Right renal cortex interstitium (tissue), 3 donors: ENCODE data around the gene TACR2. TPM values are rescaled to one million over a fixed set of nuclear protein-coding genes. Genes with fewer than 3 reads are reported as not detected.

Experiments
- DNase-seq, 3 donors: peaks; one replicate each; pipeline ENCODE4 v3.0.0-alpha.2; 2013; ENCODE audit warnings: low read depth in 3 of 3, low spot score in 2 of 3
- polyA plus RNA-seq, 3 donors: library from polyadenylated mRNA; unstranded; fragments of 120-200 nt; gene quantifications; one replicate each; pipeline ENCODE4 v1.2.1, GENCODE V29; 2013; ENCODE audit not compliant: insufficient read length in 3 of 3

Gene TACR2
- polyA plus RNA-seq, 3 donors: 0.10 to 0.28 (median 0.24) TPM

DNA sequence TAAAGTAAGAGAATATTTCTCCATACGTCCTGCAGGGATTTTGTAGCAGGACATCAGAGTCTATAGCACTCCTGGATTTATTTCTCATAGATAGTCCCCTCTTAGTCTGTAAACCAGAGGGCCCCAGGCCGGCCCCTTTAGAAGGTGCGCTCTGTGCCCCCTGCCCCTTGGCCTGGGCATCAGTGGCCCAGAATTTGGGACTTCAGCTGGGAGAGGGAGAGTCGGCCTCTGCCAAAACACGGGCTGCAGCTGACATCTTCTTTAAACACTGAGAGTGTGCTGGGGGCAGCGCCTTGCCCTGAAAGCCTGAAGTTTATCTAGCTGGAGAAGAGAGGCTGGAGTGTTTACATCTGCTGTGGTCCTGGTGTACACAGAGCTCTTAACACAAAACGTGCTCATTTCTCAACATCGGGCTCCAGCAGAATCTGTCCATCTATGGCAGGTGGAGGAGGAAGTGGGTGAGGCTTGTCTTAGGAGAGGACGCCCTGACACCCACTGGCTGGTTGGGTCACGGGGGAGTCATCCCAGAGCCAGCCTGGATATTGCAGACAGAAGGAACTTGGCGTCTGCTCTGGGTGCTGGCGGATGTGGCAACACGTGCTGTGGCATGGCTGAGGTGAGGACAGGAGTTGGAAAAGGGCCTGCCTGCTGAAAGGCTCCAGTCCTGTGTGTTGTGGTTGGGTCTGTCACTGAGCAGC is 5.0 kb upstream of the TACR2 start:
- no peak for DNase-seq

DNA sequence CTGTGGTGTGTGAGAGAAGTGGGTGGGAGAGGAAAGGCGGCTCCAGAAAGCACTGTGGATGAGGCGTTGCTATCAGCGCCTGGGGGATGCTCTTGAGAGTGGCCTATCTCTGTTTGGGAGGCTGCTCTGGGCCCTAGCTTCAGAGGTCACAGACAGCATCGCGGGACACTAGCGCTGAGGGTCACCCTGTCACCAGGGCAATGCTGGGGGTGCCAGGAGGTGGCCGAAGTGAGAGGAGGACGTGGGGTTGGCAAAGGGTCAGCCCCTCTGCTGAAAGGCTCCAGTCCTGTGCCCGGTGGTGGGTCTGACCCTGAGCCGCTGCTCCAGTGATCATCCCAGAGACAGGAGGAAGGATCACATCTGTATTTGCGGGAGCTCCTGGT is 3.0 kb upstream of the TACR2 start:
- no peak for DNase-seq

DNA sequence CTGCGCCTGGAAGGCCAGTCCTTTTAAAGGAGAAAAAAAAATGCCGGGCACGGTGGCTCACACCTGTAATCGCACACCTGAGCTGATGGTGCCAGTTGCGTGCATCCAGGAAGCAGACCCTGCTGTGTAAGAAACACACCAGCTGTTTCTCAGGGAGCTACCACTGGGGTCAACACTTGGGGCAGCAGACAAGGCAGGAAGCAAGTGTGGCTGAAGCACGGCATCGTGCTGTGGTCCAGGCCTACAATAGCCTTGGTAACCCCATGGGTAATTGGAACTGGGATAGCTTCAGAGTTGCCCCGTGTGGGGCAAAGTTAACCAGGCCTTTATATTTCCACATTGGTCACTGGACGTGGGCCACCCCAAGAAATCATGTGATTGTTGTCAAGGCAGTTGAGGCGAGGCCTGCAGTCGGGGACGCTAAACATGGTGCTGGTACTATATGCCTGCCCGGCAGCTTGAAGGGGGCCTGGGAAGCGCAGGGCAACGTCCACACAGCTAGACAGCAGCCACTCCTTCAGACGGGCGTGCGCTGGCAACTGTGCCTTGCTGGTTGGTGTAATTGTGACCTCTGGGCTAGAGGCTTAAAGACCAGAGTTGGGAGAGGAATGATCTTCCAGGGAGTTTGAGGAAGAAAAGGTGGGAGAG is 2.5 kb upstream of the TACR2 start:
- DNase-seq: no peak

DNA sequence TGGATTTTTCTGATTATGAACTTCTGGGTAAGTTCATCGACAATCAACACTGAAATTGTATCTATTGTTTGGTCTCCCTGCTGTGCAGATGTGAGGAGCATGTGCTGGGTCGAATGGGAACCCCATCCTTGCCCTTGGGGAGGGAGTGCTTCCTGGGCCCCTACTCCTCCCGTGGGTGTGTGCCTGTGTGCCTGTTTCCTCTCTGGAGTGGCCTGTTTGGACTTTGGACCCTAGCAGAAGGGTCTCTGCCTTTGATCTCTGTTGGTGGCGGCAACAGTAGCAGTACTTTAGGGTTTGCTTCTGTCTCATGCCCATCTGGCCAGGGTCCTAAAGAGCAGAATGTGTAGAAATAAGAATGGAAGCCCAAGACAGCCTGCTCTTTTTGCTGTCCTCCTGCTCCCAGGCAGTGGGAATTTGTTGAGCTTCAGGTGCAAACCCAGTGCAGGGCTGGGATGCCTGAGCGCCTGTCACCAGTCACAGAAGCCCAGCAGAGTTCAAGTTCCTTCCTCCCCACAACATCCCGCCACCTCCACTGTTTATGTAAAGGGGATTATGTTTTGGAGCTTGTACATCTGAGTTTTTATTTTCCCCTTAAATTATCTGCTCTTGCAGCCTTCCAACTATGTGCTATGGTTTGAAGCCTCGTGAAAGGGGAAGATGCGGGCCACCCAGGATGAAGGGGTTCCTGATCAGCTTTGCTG is 1.5 kb upstream of the TACR2 start:
- DNase-seq: no peak

DNA sequence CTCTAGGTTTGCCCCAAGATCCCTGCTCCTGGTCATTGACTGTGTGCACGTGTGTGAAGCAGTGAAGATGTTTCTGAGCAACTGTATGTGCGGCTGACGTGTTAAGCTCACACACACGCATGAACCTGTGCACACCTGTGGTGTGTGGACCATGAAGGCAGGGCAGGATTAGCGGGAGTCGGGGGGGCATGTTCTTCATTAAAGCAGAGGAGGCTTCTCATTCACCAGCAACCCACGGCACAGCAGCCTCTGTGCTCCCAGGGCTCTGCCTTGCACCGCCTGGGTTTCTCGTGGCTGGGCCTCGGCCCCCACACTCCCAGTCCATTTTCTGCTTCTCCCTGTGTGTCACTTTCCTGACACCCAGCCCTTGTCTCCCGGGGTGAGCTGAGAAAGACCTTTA is 824 bp upstream of the TACR2 start:
- DNase-seq: no peak

DNA sequence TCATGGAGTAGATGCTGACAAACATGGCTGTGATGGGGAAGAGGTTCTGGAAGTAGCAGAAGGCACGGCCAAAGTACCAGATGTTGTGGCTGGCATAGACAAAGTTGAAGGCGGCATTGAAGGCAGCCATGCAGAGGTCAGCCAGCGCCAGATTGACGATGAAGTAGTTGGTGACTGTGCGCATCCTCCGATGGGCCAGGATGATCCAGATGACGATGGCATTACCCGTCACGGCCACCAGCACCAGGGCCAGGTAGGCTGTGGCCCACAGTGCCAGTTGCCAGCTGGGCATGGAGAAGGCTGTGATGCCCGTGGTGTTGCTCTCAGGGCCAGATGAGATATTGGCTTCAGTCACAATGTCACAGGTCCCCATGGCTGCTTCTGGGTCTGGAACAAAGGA is 767 bp downstream of the TACR2 start:
- no peak for DNase-seq

DNA sequence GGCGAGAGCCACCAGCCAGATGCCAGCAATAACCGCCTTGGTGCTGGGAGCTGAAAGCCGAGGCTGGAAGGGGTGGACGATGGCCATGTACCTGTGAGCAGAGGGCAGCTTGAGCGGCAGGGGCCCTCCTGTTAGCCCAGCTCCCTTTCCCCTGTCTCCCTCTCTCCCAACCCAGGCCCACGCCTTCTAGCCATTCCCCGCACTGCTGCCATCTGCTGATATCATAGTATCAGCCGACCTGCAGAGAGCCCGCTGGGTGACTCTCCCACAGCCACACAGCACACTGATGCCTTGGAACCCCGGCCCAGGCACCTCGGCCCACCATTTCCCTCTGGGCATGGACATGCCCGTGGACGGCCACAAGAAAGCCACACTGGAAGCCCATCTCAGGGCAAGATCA is 1.7 kb downstream of the TACR2 start:
- no peak for DNase-seq

DNA sequence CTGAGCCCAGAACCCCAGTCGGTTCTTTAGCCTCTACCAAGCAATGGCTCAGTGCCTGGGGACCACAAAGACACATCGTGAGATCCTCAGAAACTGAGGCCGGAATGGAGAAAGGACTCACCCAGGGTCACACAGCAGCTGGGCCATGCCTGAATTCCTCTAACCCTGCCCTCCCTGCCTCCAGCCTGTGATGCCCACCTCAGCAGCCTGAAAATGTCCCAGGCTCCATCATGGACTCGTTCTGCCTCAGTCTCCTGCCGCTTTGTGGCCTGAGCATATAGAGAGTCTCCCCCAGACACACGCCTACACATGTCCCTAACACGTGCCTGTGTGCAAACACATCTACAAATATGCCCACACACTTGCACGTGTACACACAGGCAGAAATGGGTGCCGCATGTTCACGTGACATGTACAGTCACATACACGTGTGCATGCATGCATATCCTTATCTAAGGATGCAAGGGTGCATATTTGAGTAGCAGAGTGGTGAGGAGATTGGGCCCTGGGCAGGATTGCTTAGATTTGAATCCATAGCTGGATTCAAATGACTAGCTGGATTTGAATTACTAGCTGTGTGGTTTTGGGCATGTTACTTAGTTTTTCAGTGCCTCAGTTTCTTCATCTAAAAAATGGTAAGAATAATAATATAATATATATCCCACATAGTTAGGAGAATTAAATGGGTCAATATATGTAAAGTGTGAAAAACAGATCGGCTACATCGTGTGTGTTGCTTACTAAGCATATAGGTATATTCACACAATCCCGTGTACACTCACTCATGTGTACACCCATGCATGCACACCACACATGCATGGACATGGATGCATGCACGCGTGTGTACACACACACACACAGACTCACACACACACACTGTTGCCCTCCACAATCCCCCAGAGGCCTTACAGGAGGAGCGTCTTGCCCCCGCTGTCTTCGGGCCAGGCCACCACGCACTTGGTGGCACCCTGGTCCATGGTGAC is 2.4 kb downstream of the TACR2 start:
- DNase-seq: no peak

DNA sequence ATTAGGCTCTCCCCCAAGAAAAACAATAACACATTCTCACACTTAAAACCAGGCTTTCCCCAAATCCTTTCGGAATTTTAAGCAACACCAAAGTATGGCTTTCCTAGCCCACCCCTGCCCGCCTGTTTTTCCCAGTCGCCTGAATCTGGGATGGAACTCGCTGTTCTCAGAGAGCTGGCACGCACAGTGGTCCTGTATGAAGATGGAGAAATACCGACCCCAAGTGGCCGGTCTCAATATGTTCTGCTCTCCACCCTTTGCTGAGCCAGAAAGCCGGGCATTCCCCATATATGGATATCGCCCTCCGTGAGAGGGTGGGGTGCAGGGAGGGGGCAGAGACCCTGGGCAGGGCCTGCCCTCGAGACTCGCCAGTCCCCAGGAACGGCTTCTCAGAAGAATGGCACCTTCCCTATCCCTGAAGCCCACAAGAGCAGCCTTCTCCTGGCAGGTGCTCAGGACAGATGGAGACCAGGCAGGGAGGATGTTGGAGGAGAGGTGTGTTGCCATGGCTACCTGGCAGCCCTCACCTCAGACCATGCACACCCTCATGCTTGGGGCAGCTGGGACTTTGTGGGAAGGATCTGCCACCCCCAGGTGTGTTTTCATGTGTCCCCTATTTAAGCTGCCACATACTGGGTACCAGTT is 3.4 kb downstream of the TACR2 start:
- no peak for DNase-seq

DNA sequence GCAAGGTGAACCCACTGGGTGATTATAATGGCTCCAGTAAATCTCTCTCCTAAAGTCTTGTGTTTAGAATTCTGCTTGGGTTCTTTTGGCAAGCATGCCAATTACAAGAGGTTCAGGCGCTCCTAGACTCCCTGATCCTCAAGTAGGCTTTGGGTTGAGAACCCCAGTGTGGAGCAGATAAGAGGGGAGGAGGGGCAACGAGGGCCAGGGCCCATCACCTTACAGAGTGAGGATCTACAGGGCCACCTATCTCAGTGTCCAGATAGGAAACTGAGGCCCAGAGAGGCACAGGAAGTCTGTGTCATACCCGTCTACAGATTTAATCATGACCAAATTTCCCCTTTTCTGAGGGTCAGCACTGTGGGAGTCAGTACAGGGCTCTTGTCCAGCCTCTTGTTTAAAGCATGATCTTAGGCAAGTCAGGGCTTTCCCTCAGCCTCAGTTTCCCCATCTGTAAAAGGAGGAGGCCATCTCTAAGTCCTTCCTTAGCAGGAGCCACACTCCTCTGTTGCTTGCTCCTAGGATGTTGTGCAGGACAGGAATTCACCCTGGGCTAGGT is 4.4 kb downstream of the TACR2 start:
- DNase-seq: no peak

DNA sequence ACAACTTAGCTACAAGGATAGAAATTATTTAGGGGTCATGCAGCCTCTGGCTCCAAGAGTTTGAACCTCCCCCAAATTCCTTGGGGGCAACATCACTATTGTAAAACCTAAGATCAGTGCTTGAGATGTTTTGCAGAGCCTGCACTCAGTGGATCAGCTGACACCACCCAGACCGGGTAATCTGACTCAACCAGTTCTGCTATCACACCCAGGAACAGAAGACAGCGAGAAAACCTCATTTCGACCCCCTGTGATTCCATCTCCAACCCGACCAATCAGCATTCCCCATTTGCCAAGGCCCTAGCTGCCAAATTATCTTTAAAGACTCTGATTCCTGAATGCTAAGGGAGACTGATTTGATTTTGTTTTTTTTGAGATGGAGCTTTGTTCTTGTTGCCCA is 5.2 kb downstream of the TACR2 start:
- no peak for DNase-seq

DNA sequence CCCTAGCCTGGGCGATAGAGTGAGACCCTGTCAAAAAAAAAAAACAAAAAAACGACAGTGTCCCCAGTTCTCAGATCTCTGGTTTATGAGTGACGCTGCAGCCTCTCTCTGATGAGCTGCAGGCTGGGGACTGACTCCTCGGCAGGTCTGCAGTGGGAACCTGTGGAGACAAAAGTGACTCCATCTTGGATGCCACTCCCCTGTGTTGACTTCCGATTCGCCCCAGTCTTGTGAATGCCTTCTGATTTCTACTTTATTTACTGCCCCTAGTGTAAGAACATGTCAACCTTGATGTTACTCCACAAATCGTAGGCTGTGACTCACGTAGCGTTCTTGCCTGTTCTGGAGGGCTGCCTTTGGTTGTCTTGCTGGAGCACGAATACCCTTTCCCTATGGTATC is 6.2 kb downstream of the TACR2 start:
- no peak for DNase-seq

DNA sequence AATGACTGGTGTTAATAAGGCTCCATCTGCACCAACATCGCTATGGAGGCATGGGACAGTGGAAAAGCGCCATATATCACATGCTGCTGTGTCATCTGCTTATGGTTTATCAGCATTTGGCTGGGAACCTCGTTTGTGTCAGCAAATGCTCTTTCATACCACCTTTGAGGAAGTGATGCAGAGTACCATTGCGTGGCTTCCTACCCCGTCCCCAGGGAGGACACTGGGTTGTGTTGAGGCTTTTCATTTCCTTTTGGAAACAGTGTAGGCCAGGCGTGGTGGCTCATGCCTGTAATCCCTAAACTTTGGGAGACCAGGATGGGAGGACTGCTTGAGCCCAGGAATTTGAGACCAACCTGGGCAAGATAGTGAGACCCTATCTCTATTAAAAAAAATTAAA is 6.8 kb downstream of the TACR2 start:
- DNase-seq: no peak

DNA sequence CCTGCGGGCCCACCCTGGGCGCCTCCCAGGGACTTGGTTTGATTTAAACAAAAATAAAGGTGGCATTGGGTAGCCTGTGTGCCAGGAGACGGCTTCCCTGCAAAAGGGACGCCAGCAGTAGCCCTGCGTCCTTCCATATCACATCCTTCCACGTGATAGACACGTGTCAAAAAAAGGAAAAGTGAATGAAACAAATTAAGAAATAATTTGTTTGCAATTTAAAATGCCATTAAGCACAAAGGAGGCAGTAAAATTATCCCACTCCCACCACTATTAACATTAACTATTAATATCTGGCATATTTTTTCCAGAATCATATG is 7.6 kb downstream of the TACR2 start:
- DNase-seq: no peak

DNA sequence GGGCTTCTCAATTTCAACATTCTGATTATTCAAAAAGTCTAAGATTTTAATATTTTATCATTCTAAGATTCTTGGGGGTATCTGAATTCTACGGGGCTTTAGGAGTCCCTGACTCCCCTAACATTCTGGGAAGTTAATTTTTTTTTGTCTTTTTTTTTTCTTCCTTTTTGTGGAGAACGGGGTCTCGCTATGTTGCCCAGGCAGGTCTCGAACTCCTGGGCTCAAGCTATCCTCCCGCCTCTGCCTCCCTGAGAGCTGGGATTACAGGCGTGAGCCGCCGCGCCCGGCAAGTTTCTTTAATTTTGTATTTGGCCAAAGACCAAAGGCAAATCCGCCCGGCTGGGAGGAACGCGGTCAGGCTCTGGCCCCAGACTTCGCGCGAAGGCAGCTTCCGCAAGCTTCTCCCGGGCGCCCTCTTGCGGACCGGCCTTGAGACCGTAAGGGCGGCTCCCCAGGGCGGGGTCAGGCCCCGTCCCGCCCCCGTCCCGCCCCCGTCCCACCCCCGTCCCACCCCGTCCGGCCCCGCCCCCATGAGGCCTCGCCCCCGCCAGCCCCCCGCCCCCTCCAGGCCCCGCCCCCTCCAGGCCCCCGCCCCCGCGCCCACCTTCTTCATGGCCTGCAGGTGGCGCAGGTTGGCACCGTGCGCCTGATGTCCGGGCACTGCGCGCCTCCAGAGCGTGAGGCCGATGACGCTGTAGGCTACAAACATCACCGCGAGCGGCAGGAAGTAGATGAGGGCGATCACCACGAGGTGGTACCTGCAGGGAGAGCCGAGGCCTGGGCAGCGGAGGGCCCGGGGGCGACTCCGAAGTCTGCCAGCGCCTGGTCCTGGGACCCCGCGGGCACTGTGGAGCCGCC is 8.2 kb downstream of the TACR2 start:
- peak; percentile 72 to 84 (median 81) for DNase-seq

DNA sequence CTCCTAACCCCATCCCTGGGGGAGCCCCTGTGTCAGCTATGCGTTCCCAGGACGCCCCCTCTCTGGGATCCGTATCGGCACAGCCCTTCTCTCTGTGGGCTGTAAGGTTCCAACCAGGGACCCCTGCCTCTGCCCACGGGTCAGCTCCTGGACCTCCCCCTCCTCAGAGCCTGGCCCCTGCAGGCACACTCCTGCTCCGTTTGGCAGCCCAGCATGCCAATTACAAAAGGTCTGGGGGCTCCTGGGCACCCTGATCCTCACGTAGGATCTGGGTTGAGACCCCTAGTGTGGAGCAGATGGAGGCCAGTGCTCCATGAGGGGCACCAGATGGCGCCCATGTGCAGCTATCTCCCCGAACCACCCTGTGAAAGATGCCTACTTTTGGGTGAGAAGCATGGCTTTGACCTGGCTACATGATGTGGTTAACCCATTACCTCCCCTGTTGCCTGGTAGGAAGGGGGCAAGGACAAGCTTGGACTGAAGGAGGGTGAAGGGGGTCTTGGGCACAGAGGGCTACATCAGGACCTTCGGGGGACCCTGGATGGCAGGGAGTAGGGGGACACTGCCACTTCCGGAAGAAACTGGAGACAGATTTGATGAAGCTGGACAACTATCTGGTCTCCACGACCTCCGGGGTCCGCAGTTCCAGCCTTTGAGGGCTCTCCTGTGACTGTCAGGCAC is 9.0 kb downstream of the TACR2 start:
- DNase-seq: no peak

DNA sequence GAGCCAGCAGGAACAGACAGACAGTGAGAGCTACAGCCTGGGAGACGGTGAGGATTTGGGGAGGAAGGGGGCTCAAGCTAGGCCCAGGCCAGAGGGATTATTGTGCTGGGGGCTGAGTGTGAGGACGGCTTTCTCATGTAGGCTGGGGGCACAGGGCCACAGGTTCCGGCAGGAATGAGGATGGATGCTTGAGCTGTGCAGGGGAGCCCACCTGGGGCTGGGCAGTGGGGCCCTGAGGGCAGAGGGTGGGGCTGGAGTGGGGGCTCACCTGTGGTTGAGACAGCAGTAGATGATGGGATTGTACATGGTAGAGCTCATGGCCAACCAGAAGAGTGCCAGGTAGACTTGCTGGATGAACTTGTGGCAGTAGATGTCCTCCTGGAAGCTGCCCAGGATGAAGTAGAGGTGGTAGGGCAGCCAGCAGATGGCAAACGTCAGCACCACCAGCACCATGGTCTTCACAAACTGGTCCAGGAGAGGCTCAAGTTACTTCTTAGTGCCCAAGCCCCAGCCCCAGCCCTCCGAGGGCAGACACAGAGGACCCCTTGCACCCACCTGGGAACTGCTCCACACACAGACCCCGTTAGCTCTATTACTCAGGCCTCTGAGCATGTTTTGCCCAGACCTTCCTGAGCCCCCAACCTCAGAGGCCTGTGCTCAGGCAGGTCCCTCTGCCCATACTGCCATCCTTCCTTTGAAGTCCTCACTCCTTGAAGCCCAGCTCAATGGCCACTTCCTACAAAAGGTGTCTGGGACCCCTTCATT is 9.7 kb downstream of the TACR2 start:
- no peak for DNase-seq

DNA sequence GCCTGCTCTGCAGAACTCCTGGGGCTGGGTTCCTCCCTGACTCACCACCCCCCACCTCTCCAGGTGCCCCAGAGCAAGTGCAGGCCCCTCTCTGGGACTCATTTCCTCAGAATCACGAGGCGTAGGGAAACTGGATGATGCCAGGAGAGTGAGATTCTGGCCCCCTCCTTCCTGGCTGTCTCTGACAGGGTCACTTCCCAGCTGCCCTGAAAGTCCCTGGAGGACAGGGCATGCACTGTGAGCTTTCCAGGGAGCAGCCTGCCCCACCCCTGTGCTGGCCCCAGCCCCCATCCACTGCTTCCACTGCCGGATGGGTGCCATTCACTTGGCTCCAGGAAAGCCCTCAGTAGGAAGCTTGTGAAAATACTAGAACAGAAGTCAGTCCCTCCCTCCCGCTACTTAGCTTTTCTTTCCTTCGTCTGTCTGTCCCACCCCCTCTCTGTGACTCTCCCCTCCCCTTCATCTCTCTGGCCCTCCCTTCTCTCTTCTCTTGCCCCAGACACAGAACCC is 10.4 kb downstream of the TACR2 start:
- no peak for DNase-seq
